K562 (cell line): ENCODE results near the gene PARD3. TPM values are rescaled to one million over a fixed set of nuclear protein-coding genes. Genes with fewer than 3 reads are reported as not detected.

ENCODE experiments used
- C11orf30 ChIP-seq: fragments of 450-650 bp; IDR thresholded peaks from 2 replicates; pipeline ENCODE4 v1.6.1; 2016; ENCODE audit warnings: low read depth, mild to moderate bottlenecking
- CREB1 ChIP-seq, 2 experiments: sonication (generic) in 1 of 2; formaldehyde crosslinking in 1 of 2; IDR thresholded peaks; 2 replicates each; pipeline versions ENCODE4 v1.6.1 to v1.8.0; 2012 to 2022; ENCODE audit warnings: inconsistent platforms in 1 of 2, mild to moderate bottlenecking in 1 of 2, missing genetic modification reagents in 1 of 2, moderate library complexity in 1 of 2
- DACH1 ChIP-seq: fragments of 450-650 bp; IDR thresholded peaks from 2 replicates; pipeline ENCODE4 v1.6.1; 2018; ENCODE audit not compliant: partially characterized antibody
- ELF2 ChIP-seq: fragments of 250-450 bp; sonication (Bioruptor Pico); IDR thresholded peaks from 2 replicates; pipeline ENCODE4 v1.5.0; 2021; ENCODE audit warnings: mild to moderate bottlenecking
- EP400 ChIP-seq: fragments of 450-650 bp; IDR thresholded peaks from 2 replicates; pipeline ENCODE4 v1.6.1; 2017; ENCODE audit warnings: antibody characterized with exemption, mild to moderate bottlenecking, moderate library complexity
- FOXA3 ChIP-seq, 2 experiments: fragments of 450-650 bp in 1 of 2; sonication (generic) in 1 of 2; formaldehyde crosslinking; IDR thresholded peaks in 1 of 2; conservative IDR thresholded peaks in 1 of 2; 2 replicates each; pipeline versions ENCODE4 v1.4.0 to v1.8.0; 2020 to 2022; ENCODE audit warnings: mild to moderate bottlenecking in 2 of 2, missing genetic modification reagents in 1 of 2
- GATAD2A ChIP-seq: fragments of 450-650 bp; IDR thresholded peaks from 2 replicates; pipeline ENCODE4 v1.6.1; 2017
- HDAC3 ChIP-seq: fragments of 450-650 bp; IDR thresholded peaks from 2 replicates; pipeline ENCODE4 v1.6.1; 2018; ENCODE audit warnings: borderline replicate concordance, mild to moderate bottlenecking, moderate library complexity; ENCODE audit not compliant: partially characterized antibody
- HNRNPL ChIP-seq: fragments of 200-400 bp; formaldehyde crosslinking; IDR thresholded peaks from 2 replicates; pipeline ENCODE4 v1.6.1; 2017; ENCODE audit warnings: low read depth, mild to moderate bottlenecking, low read length
- KLF10 ChIP-seq: fragments of 250-450 bp; sonication (Bioruptor Pico); IDR thresholded peaks from 2 replicates; pipeline ENCODE4 v1.6.1; 2021; ENCODE audit warnings: matching md5 sums
- MBD2 ChIP-seq: sonication (generic); IDR thresholded peaks from 2 replicates; pipeline ENCODE4 v1.6.1; 2016; ENCODE audit warnings: low read depth, borderline replicate concordance
- MCM7 ChIP-seq, 2 experiments: fragments of 450-650 bp; IDR thresholded peaks; 2 replicates each; pipeline ENCODE4 v1.6.1; 2016 to 2018
- MIER1 ChIP-seq: fragments of 450-650 bp; IDR thresholded peaks from 2 replicates; pipeline ENCODE4 v1.6.1; 2016; ENCODE audit warnings: antibody characterized with exemption, mild to moderate bottlenecking, low read depth
- NCOR1 ChIP-seq: fragments of 450-650 bp; IDR thresholded peaks from 2 replicates; pipeline ENCODE4 v1.6.1; 2016; ENCODE audit warnings: mild to moderate bottlenecking, moderate library complexity
- SMAD1 ChIP-seq: fragments of 150-350 bp; IDR thresholded peaks from 2 replicates; pipeline ENCODE4 v1.6.1; 2014; ENCODE audit warnings: low read length, low read depth; ENCODE audit not compliant: partially characterized antibody
- SMARCA4 ChIP-seq: fragments of 450-650 bp; IDR thresholded peaks from 2 replicates; pipeline ENCODE4 v1.6.1; 2016
- SUPT5H ChIP-seq: fragments of 450-650 bp; IDR thresholded peaks from 2 replicates; pipeline ENCODE4 v1.6.1; 2016
- TBP ChIP-seq: optimal IDR thresholded peaks from 2 replicates; pipeline ENCODE3; 2011; ENCODE audit warnings: low read depth, low read length, improper control_type of control experiment
- TEAD2 ChIP-seq: fragments of 450-650 bp; IDR thresholded peaks from 2 replicates; pipeline ENCODE4 v1.6.1; 2016; ENCODE audit warnings: missing genetic modification characterization, control low read depth, missing compliant biosample characterization
- THRA ChIP-seq: fragments of 450-650 bp; IDR thresholded peaks from 2 replicates; pipeline ENCODE4 v1.6.1; 2017; ENCODE audit warnings: mild to moderate bottlenecking, moderate library complexity
- YY1 ChIP-seq, 3 experiments: IDR thresholded peaks; 2 replicates each; pipeline ENCODE4 v1.6.1; 2011; ENCODE audit warnings: low read length in 2 of 3, mild to moderate bottlenecking in 2 of 3, moderate library complexity in 2 of 3, borderline replicate concordance in 1 of 3, control low read depth in 1 of 3, low read depth in 1 of 3; ENCODE audit not compliant: insufficient read depth in 3 of 3, insufficient replicate concordance in 2 of 3, control insufficient read depth in 1 of 3, insufficient read length in 1 of 3; ENCODE audit errors: extremely low read depth in 1 of 3
- ZNF143 ChIP-seq: sonication (generic); formaldehyde crosslinking; IDR thresholded peaks from 2 replicates; pipeline ENCODE4 v1.9.0; 2022; ENCODE audit warnings: mild to moderate bottlenecking, missing genetic modification reagents
- ZNF197 ChIP-seq: fragments of 200-800 bp; sonication (Bioruptor generic); IDR thresholded peaks from 2 replicates; pipeline ENCODE4 v1.6.1; 2016; ENCODE audit warnings: low read depth, missing genetic modification characterization, missing compliant biosample characterization
- ZNF217 ChIP-seq: sonication (generic); formaldehyde crosslinking; IDR thresholded peaks from 2 replicates; pipeline ENCODE4 v1.8.0; 2022; ENCODE audit warnings: mild to moderate bottlenecking, missing genetic modification reagents
- polyA plus RNA-seq, 8 experiments: library from polyadenylated mRNA; depleted of rRNA in 4 of 8; stranded (reverse) in 5 of 8; unstranded in 3 of 8; fragments of >200 nt; fragmentation: Nextera tagmentation in 2 of 8; fragmentation: Illumina TruSeq in 1 of 8; extraction: Ambion mirVana in 2 of 8; extraction: Trizol in 1 of 8; gene quantifications; 2 replicates each; pipeline versions ENCODE4 v1.2.1 to v1.2.3, GENCODE V29; 2011 to 2014; ENCODE audit warnings: inconsistent platforms in 1 of 8, missing spikeins in 1 of 8
- total RNA-seq, 7 experiments: library from RNA; depleted of rRNA in 6 of 7; stranded (reverse); fragments of >200 nt in 6 of 7; fragmentation: Illumina TruSeq in 2 of 7; extraction: Trizol in 2 of 7; gene quantifications; 2 replicates each; pipeline versions ENCODE4 v1.2.1 to v1.2.3, GENCODE V29; 2011 to 2021; ENCODE audit warnings: low replicate concordance in 1 of 7
- TF ChIP-seq, protein P1 (sequence below): fragments of 250-450 bp; sonication (Bioruptor Pico); IDR thresholded peaks from 2 replicates; pipeline ENCODE4 v1.6.1; 2021; ENCODE audit warnings: mild to moderate bottlenecking
- TF ChIP-seq, protein P2 (sequence below): fragments of 450-650 bp; formaldehyde crosslinking; IDR thresholded peaks from 2 replicates; pipeline ENCODE4 v1.4.0; 2022; ENCODE audit warnings: mild to moderate bottlenecking, moderate library complexity
- TF ChIP-seq, protein P3 (sequence below): sonication (generic); formaldehyde crosslinking; IDR thresholded peaks from 2 replicates; pipeline ENCODE4 v1.8.0; 2022; ENCODE audit warnings: missing genetic modification reagents, mild to moderate bottlenecking, borderline replicate concordance

Gene PARD3
- total and polyA plus RNA-seq, 9 of the 15 experiments (the other 6 are each of a cell fraction or from before 2014, with no cell fraction given), result 2.7 to 11.7 (median 7.7) TPM

DNA sequence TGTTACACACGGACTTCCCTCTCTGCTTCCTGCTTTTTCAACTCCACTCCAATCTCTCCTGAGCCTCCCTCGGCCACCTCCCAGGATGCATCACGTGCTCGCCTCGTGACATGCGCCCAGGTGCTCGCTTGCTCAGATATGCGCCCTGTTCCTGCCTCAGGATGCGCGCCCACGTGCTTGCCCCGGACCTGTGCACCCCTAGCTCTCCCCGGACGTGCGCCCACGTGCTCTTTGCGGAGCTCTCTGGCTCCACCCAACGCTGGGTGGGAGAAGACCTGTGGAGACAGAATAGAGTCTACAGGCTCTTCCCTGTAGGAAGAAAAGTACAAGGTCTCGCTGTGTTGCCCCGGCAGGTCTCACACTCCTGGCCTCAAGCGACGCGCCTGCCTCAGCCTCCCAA is 23.1 kb downstream of the PARD3 start (continued):
- no peak for TF ChIP-seq THRA
- TF ChIP-seq GATAD2A, result no peak
- peak; percentile 56; the same call in 1 of the 2 replicates for TF ChIP-seq EP400
- TF ChIP-seq ZNF217 (CRISPR knock-in tag), result no peak
- TF ChIP-seq, protein P1, sequence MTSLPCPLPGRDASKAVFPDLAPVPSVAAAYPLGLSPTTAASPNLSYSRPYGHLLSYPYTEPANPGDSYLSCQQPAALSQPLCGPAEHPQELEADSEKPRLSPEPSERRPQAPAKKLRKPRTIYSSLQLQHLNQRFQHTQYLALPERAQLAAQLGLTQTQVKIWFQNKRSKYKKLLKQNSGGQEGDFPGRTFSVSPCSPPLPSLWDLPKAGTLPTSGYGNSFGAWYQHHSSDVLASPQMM (CRISPR knock-in tag), result no peak
- no peak for TF ChIP-seq SUPT5H
- no peak for TF ChIP-seq MIER1
- TF ChIP-seq SMARCA4, result no peak
- no peak for TF ChIP-seq TEAD2 (tag)
- TF ChIP-seq HNRNPL, result no peak
- TF ChIP-seq ZNF143 (CRISPR knock-in tag), result no peak
- 0 out of 4 replicates have a peak, but pooled peaks of 1 of the 2 experiments have one; percentile 16 for TF ChIP-seq FOXA3 (CRISPR knock-in tag; conservative IDR thresholded peaks at IDR 0.05 in 1 of 2, IDR thresholded peaks at IDR 0.05 in 1 of 2)
- no peak for TF ChIP-seq C11orf30
- TF ChIP-seq HDAC3, result no peak
- no peak for TF ChIP-seq ELF2 (CRISPR knock-in tag)
- TF ChIP-seq ZNF197 (CRISPR knock-in tag), result no peak
- TF ChIP-seq MCM7 (IDR thresholded peaks at IDR 0.05), result no peak
- no peak for TF ChIP-seq NCOR1
- no peak for TF ChIP-seq KLF10 (CRISPR knock-in tag)
- TF ChIP-seq MBD2, result no peak
- TF ChIP-seq, protein P2, sequence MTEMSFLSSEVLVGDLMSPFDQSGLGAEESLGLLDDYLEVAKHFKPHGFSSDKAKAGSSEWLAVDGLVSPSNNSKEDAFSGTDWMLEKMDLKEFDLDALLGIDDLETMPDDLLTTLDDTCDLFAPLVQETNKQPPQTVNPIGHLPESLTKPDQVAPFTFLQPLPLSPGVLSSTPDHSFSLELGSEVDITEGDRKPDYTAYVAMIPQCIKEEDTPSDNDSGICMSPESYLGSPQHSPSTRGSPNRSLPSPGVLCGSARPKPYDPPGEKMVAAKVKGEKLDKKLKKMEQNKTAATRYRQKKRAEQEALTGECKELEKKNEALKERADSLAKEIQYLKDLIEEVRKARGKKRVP, result no peak
- no peak for TF ChIP-seq YY1 (IDR thresholded peaks at IDR 0.05; ENCODE audit: borderline replicate concordance in 1 of 3, control insufficient read depth in 1 of 3, extremely low read depth in 1 of 3, insufficient read depth in 3 of 3, insufficient read length in 1 of 3, insufficient replicate concordance in 2 of 3, low read depth in 1 of 3, low read length in 2 of 3)
- TF ChIP-seq, protein P3, sequence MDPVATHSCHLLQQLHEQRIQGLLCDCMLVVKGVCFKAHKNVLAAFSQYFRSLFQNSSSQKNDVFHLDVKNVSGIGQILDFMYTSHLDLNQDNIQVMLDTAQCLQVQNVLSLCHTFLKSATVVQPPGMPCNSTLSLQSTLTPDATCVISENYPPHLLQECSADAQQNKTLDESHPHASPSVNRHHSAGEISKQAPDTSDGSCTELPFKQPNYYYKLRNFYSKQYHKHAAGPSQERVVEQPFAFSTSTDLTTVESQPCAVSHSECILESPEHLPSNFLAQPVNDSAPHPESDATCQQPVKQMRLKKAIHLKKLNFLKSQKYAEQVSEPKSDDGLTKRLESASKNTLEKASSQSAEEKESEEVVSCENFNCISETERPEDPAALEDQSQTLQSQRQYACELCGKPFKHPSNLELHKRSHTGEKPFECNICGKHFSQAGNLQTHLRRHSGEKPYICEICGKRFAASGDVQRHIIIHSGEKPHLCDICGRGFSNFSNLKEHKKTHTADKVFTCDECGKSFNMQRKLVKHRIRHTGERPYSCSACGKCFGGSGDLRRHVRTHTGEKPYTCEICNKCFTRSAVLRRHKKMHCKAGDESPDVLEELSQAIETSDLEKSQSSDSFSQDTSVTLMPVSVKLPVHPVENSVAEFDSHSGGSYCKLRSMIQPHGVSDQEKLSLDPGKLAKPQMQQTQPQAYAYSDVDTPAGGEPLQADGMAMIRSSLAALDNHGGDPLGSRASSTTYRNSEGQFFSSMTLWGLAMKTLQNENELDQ (CRISPR knock-in tag), result no peak
- TF ChIP-seq TBP, result no peak
- TF ChIP-seq SMAD1, result no peak
- no peak for TF ChIP-seq CREB1 (IDR thresholded peaks at IDR 0.05)
- peak; percentile 55; the same call in 1 of the 2 replicates for TF ChIP-seq CREB1 (CRISPR knock-in tag; IDR thresholded peaks at IDR 0.05)
- TF ChIP-seq DACH1, result no peak
